Suppressor macrophage (primary cell): ENCODE results near the gene CNTFR.
A peak's percentile ranks its signal among the peaks of the same experiment; 100 is the strongest.

Experiments used
- DNase-seq, 4 experiments: peaks; one replicate each; pipeline ENCODE4 v3.0.0-alpha.2; 2020 to 2022

CNTFR gene

DNA sequence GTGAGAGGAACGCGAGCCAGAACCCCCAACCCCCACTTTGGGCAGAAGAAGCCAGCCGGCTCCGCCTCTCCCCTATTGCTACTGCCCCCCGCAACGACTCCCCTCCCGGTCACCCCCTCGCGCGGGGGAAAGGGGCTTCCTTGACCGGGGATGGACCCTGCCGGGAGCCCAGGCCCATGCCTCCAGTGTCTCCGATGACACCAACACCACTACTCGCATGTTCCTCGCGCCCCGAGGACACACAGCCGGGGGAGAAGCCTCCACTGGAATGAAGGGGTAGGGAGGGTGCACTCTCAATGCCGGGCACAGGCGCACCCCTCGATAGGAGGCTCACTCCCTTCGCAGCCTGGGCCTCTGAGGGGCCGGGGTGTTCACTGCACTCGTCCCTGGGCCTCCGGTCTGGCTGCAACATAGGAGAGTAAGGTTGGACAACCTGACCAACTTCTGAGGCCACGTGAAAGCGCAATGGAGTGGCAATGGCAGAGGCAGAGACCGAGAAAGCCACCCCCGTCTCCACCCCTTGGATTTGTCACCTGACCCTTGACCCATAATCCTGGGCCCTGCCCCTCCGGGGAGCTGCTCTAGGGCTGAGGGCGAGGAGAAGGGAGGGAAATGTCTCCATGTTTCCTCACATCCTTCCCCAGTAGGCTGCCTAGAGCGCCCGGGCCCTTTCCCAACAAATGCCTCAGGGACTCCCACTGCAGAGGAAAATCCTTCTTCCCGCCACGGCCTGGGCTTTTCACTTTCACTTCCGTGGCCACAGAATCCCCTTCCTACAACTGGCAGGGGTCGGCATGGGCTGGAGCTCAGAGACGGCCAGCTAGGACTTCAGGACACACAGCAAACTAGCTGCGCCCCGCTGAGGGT, 1.1 kb upstream of the CNTFR start:
- peak in 3 of 4 experiments; percentile 34 to 46 (median 35) for DNase-seq

- peak in 1 of 4 experiments; percentile 22 for DNase-seq
These were observed 571 bp downstream of the CNTFR start for GRCh38 chr9:34588671-34589635.

GRCh38 chr9:34587271-34587670, 2.3 kb downstream of the CNTFR start:
- DNase-seq, result no peak

DNA sequence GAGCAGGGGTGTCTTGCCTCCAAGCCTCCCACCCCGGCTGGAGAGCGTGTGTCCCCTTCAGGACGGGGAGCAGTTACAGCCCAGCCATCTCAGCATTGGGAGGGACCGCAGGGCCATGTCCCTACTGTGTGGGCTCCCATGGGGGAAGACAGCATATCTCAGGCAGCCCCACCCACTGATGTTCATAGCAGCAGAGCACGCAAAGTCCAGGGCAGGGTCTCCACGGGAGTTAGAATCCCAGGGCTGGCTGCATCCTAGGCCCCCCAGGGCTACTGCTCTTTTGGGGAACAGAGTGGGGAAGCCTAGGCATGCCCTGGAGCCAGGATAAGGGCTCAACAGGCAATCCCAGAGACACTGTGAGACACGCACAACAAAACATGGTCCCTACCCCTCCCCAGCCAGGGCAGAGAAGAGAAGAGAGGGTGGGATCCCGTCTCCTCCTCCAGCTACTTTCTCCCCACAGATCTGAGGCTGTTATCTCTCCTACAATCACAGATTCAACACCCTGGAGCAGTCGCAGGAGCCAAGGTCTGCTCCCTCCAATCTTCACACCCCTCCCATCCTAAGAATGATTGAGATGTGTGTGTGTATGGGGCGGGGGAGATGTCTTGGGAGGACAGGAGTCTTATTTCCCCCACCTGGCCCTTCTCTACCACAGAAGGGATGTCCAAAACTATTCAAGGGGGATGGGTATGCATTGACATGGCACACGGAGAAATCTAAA, 3.4 kb downstream of the CNTFR start:
- DNase-seq, result no peak

GRCh38 chr9:34584970-34585369, 4.6 kb downstream of the CNTFR start:
- no peak for DNase-seq

DNA sequence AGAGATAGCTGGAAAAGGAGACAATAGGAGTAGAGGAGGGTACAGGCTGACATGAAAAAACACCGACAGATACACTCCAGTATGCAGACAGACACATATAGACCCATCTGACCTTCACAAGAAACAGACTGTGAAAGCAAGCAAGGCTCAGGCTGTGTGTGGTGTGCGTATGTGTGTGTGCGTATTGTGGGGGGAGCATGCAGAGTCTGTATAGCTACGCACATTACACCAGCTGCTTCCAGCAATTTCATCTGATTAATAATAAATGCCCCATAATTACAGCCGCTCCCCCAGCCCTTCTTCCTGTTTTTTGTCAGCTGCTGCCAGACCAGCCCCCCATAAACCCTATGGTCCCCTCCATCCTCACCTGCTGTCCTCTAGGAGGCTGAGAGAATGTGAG, 6.7 kb downstream of the CNTFR start:
- no peak for DNase-seq

DNA sequence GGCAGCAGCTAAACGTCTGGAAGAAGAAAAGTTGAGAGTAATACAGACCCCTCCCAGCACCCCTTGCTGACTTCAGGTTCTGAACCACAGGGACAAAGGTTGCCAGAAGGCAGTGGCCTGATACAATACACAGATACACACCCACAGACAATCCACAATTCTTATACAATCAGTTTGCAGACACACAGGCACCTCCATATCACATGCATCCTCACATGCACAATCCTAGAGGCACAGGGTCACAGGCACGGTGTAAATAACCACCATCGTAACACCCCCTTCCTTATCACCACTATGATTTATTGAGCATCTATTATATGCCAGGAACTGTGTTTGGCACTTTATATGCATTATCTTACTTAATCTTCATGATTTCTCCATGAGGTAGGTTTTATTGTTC, 8.2 kb downstream of the CNTFR start:
- DNase-seq, result no peak

DNA sequence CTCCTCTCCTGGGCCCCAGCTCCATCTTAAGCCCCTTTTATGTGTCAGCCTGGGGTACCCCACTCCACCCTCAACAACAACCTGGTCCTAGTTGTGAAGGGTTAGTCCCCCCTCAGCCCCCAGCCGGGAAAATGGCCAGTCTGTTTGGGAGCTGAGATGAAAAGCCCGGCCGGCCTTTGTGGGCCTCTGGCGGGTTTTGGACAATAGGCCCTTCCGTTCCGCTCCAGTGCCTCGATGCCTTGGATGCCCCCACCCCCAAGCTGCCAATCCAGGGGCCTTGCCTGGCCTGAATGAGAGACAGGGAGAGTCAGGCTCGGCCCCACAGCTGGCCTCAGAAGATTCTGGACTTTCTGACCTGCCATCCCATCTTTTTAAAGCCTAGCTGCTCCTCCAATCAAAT, 9.2 kb downstream of the CNTFR start:
- DNase-seq, result no peak

- no peak for DNase-seq
These were observed 9.7 kb downstream of the CNTFR start for GRCh38 chr9:34579808-34580163.

DNA sequence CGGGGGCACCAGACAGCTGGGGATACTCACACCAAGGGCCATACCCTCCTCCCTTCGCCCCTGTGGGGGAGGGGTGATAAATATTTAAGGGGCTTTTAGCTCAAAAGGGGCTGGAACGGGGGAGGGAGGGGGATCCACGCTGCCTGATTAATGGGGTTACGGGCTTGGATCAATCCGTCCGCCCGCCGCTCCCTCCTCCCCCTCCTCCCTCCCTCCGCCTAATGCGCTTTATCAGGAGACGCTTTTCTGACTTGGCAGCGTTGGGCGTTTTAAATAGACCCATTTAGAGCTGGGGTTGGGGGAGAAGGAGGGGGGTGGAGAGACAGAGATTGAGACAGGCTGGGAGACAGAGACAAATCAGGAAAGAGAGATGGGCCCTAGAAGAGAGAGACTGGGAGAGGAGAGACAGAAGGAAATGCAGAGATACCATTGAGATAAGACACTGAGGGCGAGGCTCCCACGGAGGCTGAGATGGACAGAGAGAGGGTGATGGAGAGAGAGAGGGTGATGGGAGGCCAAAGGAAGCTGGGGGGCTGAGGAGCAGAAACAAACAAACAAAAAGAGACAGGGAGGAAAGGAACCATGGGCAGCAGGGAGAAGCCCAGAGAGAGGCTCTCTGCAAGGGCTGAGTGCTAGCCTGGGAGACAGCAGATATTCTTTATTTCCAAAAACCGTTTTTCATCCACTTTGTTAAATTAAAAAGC, 10.3 kb downstream of the CNTFR start:
- DNase-seq, result no peak

DNA sequence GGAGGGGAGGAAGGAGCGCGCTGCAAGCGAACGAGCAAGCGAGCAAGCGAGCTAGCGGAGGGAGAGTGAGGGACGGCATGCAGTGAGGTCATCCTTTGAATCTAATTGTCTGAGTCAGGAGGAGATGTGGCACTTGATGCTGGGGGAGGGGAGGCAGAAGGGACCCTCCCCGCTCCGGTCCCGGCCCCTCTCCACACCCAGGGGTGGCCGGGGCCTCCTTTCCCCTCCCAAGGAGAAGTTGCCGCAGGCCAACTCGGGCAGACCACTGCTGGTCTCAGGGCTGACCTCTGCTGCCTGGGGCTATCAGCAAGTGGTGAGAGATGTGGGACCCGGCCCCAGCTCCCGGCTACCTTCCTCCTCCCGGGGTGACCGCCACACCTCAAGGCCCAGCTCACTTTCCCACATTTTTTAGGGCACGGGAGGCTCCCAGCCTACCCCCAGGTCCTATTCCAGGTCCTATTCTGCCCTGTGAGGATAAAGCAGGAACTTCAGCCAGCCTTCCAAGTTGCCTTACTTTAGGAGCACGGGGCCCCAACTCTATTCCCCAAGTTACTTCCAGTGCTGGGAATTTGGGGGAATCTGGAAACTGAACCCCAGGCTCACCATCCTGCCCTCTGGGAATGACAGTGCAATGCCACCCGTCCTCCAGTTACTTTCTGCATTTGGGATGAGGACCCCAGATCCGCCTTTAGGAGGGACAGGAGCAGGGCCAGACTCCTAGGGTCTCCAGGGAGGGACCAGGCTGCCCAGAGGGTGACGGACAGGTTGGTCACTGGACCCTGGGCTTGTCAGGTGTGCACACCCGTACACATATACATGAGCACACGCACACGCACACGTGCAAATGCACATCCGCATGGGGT, 11.1 kb downstream of the CNTFR start:
- peak in 2 of 4 experiments; percentile 23 to 41 for DNase-seq

GRCh38 chr9:34577400-34578240, 11.9 kb downstream of the CNTFR start:
- DNase-seq, result no peak

GRCh38 chr9:34576597-34577399, 12.7 kb downstream of the CNTFR start:
- no peak for DNase-seq

GRCh38 chr9:34575862-34576596, 13.5 kb downstream of the CNTFR start:
- no peak for DNase-seq

DNA sequence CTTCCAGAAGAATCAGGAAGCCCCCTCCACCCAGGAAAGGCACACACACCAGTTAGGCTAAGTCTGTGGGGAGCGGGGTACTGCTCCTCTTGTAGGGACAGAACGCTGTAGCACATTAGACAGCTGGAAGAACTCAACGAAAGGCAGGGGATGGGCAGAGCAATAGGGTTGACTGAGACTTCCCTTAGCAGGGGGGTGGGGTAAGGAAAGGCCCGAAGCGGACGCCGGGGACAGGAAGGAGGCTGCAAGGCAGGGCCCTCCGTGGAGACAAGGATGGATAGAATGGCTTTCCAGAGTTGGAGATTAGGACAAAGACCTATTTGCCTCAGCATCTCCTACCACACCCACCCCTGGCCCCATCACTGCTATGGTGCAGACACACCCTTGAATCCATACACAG, 14.3 kb downstream of the CNTFR start:
- no peak for DNase-seq

DNA sequence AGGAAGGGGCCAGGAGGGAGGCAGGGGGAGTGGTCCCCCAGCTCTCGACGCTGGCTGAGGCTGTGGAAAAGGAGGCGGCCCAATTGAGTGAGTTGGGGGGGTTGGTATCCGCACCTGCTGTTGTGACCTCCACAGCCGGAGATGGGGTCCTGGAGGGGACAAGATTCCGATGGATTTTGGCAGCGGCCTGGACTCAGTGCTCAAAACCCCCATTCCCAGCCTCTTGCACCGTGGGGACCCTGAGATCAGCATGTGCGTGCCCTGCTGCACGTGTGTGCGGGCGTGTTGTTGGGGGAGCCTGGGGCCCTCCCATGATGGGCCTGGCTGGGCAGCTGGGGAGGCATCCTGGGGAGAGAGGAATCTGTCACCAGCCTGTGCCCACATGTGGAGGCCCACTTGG, 15.0 kb downstream of the CNTFR start:
- no peak for DNase-seq

- DNase-seq, result no peak
These were observed 15.8 kb downstream of the CNTFR start for GRCh38 chr9:34573599-34574325.

DNA sequence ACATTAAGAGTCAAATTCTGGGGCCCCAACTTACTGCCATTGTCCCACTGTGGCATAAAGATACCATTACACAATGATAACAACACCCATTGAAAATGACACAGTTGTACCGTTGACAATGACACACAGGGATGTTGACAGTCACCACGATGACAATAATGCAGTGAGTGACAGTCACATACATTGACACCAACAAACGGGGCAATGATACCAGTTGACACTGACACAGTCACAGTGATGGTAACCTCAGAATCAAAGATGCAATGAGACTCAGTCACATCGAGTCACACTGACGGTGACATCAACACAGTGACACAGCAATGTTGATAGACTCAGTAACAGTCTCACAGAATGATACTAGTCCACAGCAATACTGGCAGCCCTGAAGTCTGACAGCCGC, 16.9 kb downstream of the CNTFR start:
- no peak for DNase-seq
